ENCODE measurements around the gene TTC28.

The TTC28 gene

DNA sequence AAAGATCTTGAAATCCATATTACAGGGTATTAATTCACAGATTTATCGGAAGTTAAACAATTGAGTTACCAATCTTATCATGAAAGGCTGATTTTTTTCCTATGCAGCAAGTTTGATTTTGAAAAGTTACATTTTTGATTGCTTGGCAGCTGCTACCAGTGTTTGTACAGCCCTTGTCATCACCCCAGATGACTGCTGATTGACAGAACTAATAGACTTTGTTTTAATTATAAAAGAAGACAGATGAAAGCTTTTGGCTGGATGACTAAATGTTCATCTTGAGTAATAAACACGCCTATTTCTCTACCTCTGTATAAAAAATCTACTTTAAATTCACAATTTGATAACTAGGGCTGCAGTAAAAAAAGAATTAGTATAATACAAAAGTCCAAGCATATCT is 259.7 kb downstream of the TTC28 start:
- H3K4me3 ChIP-seq (ENCODE audit: low read depth, low read length): no peak overlapping the region
- TF ChIP-seq, protein P1, sequence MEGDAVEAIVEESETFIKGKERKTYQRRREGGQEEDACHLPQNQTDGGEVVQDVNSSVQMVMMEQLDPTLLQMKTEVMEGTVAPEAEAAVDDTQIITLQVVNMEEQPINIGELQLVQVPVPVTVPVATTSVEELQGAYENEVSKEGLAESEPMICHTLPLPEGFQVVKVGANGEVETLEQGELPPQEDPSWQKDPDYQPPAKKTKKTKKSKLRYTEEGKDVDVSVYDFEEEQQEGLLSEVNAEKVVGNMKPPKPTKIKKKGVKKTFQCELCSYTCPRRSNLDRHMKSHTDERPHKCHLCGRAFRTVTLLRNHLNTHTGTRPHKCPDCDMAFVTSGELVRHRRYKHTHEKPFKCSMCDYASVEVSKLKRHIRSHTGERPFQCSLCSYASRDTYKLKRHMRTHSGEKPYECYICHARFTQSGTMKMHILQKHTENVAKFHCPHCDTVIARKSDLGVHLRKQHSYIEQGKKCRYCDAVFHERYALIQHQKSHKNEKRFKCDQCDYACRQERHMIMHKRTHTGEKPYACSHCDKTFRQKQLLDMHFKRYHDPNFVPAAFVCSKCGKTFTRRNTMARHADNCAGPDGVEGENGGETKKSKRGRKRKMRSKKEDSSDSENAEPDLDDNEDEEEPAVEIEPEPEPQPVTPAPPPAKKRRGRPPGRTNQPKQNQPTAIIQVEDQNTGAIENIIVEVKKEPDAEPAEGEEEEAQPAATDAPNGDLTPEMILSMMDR (IDR thresholded peaks at IDR 0.05; ENCODE audit: borderline replicate concordance, insufficient read depth, low read depth, low read length): no peak

DNA sequence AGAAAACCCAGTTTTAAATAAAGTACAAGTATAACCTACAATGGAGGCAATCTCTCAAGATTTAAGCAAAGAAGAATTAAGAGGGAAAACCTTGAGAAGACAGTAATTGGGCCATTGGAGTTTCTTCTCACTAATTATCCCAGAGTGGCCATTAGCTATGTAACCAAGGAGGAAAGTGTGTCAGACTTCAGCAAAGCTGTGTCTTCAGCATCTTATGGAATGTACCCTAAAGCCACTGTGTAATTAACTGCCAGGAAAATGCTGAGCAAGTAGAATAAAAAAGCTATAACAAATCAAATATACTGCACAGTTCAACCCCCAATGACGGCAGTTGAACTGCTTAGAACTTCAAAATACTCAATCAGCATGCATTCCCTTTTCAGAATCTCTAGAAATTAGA is 261.6 kb downstream of the TTC28 start:
- H3K4me3 ChIP-seq (ENCODE audit: low read depth, low read length): no peak overlapping the region
- TF ChIP-seq, protein P1 (IDR thresholded peaks at IDR 0.05; ENCODE audit: borderline replicate concordance, insufficient read depth, low read depth, low read length): no peak

DNA sequence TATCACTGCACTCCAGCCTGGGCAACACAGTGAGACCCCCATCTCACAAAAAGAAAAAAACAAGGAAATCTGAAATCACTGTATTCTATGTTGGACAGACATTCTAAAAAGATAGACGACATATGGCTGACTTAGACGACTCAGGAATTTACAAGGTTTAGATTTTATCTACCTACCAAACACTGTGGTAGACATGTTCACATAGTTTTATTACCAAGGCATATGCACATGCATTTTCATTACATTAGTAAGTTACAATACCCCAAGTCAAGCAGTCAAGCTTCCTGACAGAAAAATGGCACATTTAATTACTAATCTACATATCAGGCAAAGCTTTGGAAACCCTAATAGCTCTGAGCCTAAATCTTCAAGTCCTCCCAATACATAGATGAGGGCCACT is 262.2 kb downstream of the TTC28 start:
- TF ChIP-seq, protein P1 (IDR thresholded peaks at IDR 0.05; ENCODE audit: borderline replicate concordance, insufficient read depth, low read depth, low read length): no peak

DNA sequence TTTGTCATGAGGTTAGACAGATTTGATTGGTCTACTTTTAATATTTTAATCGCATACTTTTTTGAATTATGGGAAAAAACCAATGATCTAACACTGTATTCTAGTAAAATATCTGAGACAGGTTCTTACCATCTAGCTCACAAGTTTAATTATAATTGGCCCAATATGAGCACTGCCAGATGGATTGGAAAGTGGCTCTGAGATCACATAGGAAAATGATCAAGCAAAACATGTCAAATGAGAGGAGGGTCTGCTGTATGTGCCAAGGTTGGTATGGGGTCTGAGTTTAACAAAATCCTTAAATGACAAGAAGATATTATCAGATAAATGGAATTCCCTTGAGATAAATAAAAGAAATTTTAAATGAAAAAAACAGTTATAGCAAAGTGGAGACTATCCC is 264.7 kb downstream of the TTC28 start:
- TF ChIP-seq, protein P1 (IDR thresholded peaks at IDR 0.05; ENCODE audit: borderline replicate concordance, insufficient read depth, low read depth, low read length): no peak
- no peak overlapping the region for H3K4me3 ChIP-seq (ENCODE audit: low read depth, low read length)

More for the DNA sequence above, 262.2 kb downstream of the TTC28 start:
- no peak overlapping the region for H3K4me3 ChIP-seq (ENCODE audit: low read depth, low read length)

DNA sequence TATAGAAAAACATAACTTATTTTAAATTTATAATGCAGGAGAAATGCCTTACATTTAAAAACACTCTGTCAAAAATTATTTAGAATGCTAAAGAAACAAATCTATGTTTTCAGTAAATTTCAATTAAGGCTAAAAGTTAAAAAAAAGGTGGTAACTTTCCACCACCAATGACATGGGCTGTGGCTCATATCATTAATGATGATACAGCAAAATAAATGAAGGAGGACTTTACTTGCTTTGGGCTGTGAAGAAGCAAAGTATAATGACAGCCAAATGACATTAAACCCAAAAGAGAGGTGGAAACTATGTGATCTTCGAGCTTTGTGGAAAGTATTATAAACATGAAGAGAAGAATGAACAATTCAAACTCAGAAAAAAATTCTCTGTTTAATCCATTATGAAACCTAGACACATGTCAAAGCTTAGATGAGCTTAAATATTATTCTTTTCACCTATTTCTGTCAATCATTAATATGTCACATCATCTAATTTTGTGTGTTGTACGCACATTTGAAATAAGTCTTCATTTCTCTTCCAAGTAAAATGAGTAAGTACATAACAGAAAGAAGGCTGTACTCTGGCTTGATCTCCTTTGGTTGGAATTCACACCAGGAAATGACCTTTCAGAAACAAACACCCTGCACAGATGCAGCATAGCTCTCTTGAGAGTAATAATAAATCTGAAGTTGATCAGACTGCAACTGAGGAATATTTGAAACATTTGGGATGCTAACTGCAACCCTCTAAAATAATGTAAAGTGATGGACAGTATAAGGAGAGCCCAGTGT is 265.8 kb downstream of the TTC28 start:
- TF ChIP-seq, protein P1 (IDR thresholded peaks at IDR 0.05; ENCODE audit: borderline replicate concordance, insufficient read depth, low read depth, low read length): no peak
- no peak overlapping the region for H3K4me3 ChIP-seq (ENCODE audit: low read depth, low read length)

DNA sequence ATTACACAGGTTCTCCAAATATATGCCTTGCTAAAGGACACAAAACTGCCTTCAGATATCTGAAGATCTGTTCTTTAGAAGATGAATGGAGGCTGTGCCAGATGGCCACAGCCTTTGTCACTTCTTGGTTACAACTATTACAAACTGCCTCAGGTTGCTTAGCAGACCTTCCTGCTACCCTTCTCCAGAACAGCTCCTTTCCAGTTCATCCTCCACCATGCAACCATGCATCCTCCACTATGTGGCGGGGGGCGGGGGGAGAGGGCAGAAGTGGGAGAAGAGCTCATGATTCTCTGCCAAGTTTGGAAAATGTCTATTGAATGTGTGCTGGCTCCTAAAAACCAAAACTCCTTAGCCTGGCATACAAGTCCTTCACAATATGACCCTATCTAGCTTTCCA is 267.5 kb downstream of the TTC28 start:
- TF ChIP-seq, protein P1 (IDR thresholded peaks at IDR 0.05; ENCODE audit: borderline replicate concordance, insufficient read depth, low read depth, low read length): no peak
- no peak overlapping the region for H3K4me3 ChIP-seq (ENCODE audit: low read depth, low read length)

DNA sequence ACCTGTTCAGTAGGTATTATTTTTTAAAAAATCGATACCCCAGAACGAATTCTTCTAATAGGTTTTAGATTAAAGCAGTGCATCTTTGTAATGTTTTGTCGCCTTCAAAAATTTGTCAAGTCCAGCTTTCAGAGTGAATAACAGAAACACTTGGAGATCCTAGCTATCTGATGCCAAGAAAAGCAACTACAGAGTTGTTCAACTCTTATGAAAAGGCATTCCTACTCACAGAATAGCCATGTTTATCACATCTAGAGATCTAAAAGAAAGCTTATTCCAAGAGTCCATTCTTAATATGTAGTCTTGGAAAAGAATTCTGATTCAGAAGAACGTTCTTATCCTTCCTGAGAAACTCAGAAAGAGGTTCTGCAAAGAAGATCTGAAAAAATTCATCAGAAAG is 268.5 kb downstream of the TTC28 start:
- no peak overlapping the region for H3K4me3 ChIP-seq (ENCODE audit: low read depth, low read length)
- TF ChIP-seq, protein P1 (IDR thresholded peaks at IDR 0.05; ENCODE audit: borderline replicate concordance, insufficient read depth, low read depth, low read length): no peak

All from GM12875 (cell line).